ENCODE results near the gene DCAF8. TPM values are rescaled to one million over a fixed set of nuclear protein-coding genes. Genes with fewer than 3 reads are reported as not detected.

DCAF8 gene
- total RNA-seq, 2 donors from 2014 or later, result 185 to 238 TPM

DNA sequence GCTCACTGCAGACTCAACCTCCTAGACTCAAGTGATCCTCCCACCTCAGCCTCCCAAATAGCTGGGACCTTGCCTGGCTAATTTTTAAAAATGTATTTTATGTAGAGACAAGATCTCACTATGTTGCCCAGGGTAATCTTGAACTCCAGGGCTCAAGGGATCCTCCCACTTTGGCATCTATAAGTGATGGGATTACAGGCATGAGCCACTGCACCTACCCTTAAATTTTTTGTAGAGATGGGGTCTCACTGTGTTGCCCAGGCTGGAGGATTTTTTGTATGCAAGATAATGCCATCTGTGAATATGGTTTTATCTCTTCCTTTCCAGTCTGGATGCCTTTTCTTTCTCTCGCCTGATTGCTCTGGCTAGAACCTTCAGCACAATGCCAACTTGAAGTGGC lies 8.7 kb upstream of the DCAF8 start:
- Mint-ChIP-seq H3K4me1 (no peaks in the 10 kb centered on the region), H3K4me3 (no peak overlapping the region), H3K27ac (no peak overlapping the region), H3K36me3 (ENCODE audit: low read depth) (no peaks in the 10 kb centered on the region), H3K27me3 (ENCODE audit: insufficient read depth) (peaks cover 11% of the 10 kb centered on the region), H3K9me3 (no peaks in the 10 kb centered on the region)
- peaks cover 6% of the 10 kb centered on the region for H3K36me3 ChIP-seq (ENCODE audit: control insufficient read depth, insufficient read depth, low read length)
- H3K4me3 ChIP-seq (ENCODE audit: low read length), result no peak overlapping the region
- WGBS, 2 experiments (ENCODE audit: insufficient coverage in 1 of 2, insufficient read length in 1 of 2), result 80% methylated on average over 1 of the region's 1 CpG; no CpG with 5 or more reads in 1 of the 2 experiments
- no peak overlapping the region for H3K9ac ChIP-seq (ENCODE audit: extremely low read depth, low read length, poor library complexity, severe bottlenecking)
- H3K27ac ChIP-seq (ENCODE audit: low read depth, low read length), result no peak overlapping the region
- no peaks in the 10 kb centered on the region for H3K4me1 ChIP-seq (ENCODE audit: control insufficient read depth, insufficient read depth, low read length)
- no peaks in the 10 kb centered on the region for H3K27me3 ChIP-seq (ENCODE audit: control insufficient read depth, insufficient read depth, low read length, poor library complexity, severe bottlenecking)
- TF ChIP-seq, protein P1, sequence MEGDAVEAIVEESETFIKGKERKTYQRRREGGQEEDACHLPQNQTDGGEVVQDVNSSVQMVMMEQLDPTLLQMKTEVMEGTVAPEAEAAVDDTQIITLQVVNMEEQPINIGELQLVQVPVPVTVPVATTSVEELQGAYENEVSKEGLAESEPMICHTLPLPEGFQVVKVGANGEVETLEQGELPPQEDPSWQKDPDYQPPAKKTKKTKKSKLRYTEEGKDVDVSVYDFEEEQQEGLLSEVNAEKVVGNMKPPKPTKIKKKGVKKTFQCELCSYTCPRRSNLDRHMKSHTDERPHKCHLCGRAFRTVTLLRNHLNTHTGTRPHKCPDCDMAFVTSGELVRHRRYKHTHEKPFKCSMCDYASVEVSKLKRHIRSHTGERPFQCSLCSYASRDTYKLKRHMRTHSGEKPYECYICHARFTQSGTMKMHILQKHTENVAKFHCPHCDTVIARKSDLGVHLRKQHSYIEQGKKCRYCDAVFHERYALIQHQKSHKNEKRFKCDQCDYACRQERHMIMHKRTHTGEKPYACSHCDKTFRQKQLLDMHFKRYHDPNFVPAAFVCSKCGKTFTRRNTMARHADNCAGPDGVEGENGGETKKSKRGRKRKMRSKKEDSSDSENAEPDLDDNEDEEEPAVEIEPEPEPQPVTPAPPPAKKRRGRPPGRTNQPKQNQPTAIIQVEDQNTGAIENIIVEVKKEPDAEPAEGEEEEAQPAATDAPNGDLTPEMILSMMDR (conservative IDR thresholded peaks at IDR 0.05), result no peak
- no peaks in the 10 kb centered on the region for H3K9me3 ChIP-seq (ENCODE audit: control insufficient read depth, low read length)
- no peak for DNase-seq

DNA sequence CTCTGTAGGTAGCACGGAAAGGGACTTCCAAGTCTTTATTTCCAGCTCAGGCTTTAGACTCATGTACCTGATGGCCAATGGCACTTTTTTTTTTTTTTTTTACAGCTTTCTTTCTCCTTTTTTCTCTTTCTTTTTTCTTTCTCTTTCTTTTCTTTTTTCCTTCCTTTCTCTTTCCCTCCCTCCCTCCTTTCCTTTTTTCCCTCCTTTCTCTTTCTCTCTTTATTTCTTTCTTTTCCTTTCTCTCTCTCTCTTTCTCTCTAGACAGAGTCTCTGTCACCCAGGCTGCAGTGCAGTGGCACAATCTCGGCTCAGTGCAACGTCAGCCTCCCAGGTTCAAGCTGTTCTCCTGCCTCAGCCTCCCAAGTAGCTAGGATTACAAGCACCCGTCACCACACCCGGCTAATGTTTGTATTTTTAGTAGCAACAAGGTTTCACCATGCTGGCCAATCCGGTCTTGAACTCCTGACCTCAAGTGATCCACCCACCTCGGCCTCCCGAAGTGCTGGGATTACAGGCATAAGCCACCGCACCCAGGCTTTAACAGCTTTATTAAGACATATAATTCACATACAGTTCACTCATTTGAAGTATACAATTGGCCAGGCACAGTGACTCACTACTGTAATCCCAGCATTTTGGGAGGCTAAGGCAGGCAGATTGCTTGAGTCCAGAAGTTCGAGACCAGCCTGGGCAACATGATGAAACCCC lies 5.1 kb upstream of the DCAF8 start:
- Histone ChIP-seq H3K9me3 (ENCODE audit: control insufficient read depth, low read length) (no peaks in the 10 kb centered on the region), H3K27ac (ENCODE audit: low read depth, low read length) (no peak overlapping the region), H3K4me1 (ENCODE audit: control insufficient read depth, insufficient read depth, low read length) (no peaks in the 10 kb centered on the region), H3K9ac (ENCODE audit: extremely low read depth, low read length, poor library complexity, severe bottlenecking) (no peak overlapping the region), H3K27me3 (ENCODE audit: control insufficient read depth, insufficient read depth, low read length, poor library complexity, severe bottlenecking) (no peaks in the 10 kb centered on the region), H3K4me3 (ENCODE audit: low read length) (no peak overlapping the region), H3K36me3 (ENCODE audit: control insufficient read depth, insufficient read depth, low read length) (no peaks in the 10 kb centered on the region)
- H3K27ac Mint-ChIP-seq, result no peak overlapping the region
- TF ChIP-seq, protein P1 (conservative IDR thresholded peaks at IDR 0.05), result no peak
- H3K36me3 Mint-ChIP-seq (ENCODE audit: low read depth), result no peaks in the 10 kb centered on the region
- H3K4me3 Mint-ChIP-seq, result no peak overlapping the region
- 80 to 83% methylated on average over 6 to 10 of the region's 10 CpGs for WGBS, 2 experiments (ENCODE audit: insufficient coverage in 1 of 2, insufficient read length in 1 of 2)
- H3K4me1 Mint-ChIP-seq, result peaks cover 3% of the 10 kb centered on the region
- no peak for DNase-seq
- H3K9me3 Mint-ChIP-seq, result no peaks in the 10 kb centered on the region
- H3K27me3 Mint-ChIP-seq (ENCODE audit: insufficient read depth), result peaks cover 11% of the 10 kb centered on the region

DNA sequence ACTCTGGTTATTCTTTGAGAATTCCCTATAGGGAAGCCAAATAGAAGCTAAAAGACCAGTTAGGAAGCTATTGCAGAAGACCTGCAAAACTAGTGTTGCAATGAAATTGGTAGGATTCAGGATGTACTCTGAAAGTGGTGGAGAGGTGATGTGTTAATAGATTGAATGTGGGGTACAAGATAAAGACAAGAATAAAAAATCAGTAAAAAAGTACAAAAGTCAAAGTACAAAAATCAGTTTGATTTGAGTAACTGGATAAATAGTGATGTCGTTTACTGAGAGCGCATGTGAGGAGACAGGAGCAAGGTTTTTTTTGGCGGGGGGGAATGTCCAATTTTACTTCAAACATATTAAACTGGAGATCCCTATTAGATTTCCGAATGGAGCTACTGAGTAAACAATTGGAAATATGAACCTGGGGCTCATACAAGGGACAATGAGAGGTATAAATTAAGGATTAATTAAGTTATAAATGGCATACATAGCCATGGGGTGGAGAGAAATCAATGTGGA lies 2.5 kb upstream of the DCAF8 start:
- H3K27ac ChIP-seq (ENCODE audit: low read depth, low read length), result no peak overlapping the region
- H3K4me3 Mint-ChIP-seq, result no peak overlapping the region
- 84 to 93% methylated on average over 2 to 4 of the region's 4 CpGs for WGBS, 2 experiments (ENCODE audit: insufficient coverage in 1 of 2, insufficient read length in 1 of 2)
- H3K27me3 Mint-ChIP-seq (ENCODE audit: insufficient read depth), result peaks cover 8% of the 10 kb centered on the region
- no peak overlapping the region for H3K4me3 ChIP-seq (ENCODE audit: low read length)
- H3K36me3 ChIP-seq (ENCODE audit: control insufficient read depth, insufficient read depth, low read length), result no peaks in the 10 kb centered on the region
- DNase-seq, result no peak
- H3K36me3 Mint-ChIP-seq (ENCODE audit: low read depth), result no peaks in the 10 kb centered on the region
- TF ChIP-seq, protein P1 (conservative IDR thresholded peaks at IDR 0.05), result no peak
- H3K4me1 ChIP-seq (ENCODE audit: control insufficient read depth, insufficient read depth, low read length), result no peaks in the 10 kb centered on the region
- H3K27ac Mint-ChIP-seq, result no peak overlapping the region
- peaks cover 15% of the 10 kb centered on the region for H3K4me1 Mint-ChIP-seq
- H3K27me3 ChIP-seq (ENCODE audit: control insufficient read depth, insufficient read depth, low read length, poor library complexity, severe bottlenecking), result no peaks in the 10 kb centered on the region
- H3K9me3 Mint-ChIP-seq, result no peaks in the 10 kb centered on the region
- no peak overlapping the region for H3K9ac ChIP-seq (ENCODE audit: extremely low read depth, low read length, poor library complexity, severe bottlenecking)
- H3K9me3 ChIP-seq (ENCODE audit: control insufficient read depth, low read length), result no peaks in the 10 kb centered on the region
